Measurements from ENCODE around the gene EIF3A.

The EIF3A gene

GRCh38 chr10:119051775-119052174, 28.8 kb downstream of the EIF3A start:
- H3K9me3 ChIP-seq: no peaks in the 10 kb centered on the region
- no peak overlapping the region for H3K4me3 ChIP-seq
- no peak overlapping the region for H3K27ac ChIP-seq
- H3K4me1 ChIP-seq: no peaks in the 10 kb centered on the region
- intact Hi-C loops (cut with DNase I; ENCODE audit: low total_unique reads): no loop called here
- no peaks in the 10 kb centered on the region for H3K27me3 ChIP-seq
- no peak for TF ChIP-seq CTCF (IDR thresholded peaks at IDR 0.05)
- H3K36me3 ChIP-seq: peaks cover 91 to 97% (median 95%) of the 10 kb centered on the region in 3 donors
- no peak for DNase-seq

GRCh38 chr10:119049777-119050176, 30.8 kb downstream of the EIF3A start:
- Histone ChIP-seq H3K36me3 (peaks cover 90 to 97% (median 93%) of the 10 kb centered on the region in 3 donors), H3K4me3 (no peak overlapping the region), H3K27me3 (no peaks in the 10 kb centered on the region), H3K4me1 (no peaks in the 10 kb centered on the region), H3K9me3 (no peaks in the 10 kb centered on the region), H3K27ac (no peak overlapping the region)
- DNase-seq: no peak
- no peak for TF ChIP-seq CTCF (IDR thresholded peaks at IDR 0.05)
- intact Hi-C loops (cut with DNase I; ENCODE audit: low total_unique reads): no loop called here

- intact Hi-C loops (cut with DNase I; ENCODE audit: low total_unique reads): no loop called here
- DNase-seq: no peak
- no peak overlapping the region for H3K4me3 ChIP-seq
- no peaks in the 10 kb centered on the region for H3K9me3 ChIP-seq
- peaks cover 91 to 97% (median 93%) of the 10 kb centered on the region in 3 donors for H3K36me3 ChIP-seq
- TF ChIP-seq CTCF (IDR thresholded peaks at IDR 0.05): no peak
- H3K4me1 ChIP-seq: no peaks in the 10 kb centered on the region
- no peaks in the 10 kb centered on the region for H3K27me3 ChIP-seq
- H3K27ac ChIP-seq: no peak overlapping the region
Observed at GRCh38 chr10:119049361-119049760, 31.3 kb downstream of the EIF3A start.

- TF ChIP-seq CTCF (IDR thresholded peaks at IDR 0.05): no peak
- H3K9me3 ChIP-seq: no peaks in the 10 kb centered on the region
- H3K27me3 ChIP-seq: no peaks in the 10 kb centered on the region
- peaks cover 93 to 99% (median 94%) of the 10 kb centered on the region in 3 donors for H3K36me3 ChIP-seq
- H3K4me1 ChIP-seq: no peaks in the 10 kb centered on the region
- H3K27ac ChIP-seq: no peak overlapping the region
- H3K4me3 ChIP-seq: no peak overlapping the region
- intact Hi-C loops (cut with DNase I; ENCODE audit: low total_unique reads): no loop called here
- no peak for DNase-seq
Observed at GRCh38 chr10:119045561-119045960, 35.1 kb downstream of the EIF3A start.

GRCh38 chr10:119042169-119042568, 38.4 kb downstream of the EIF3A start:
- no peaks in the 10 kb centered on the region for H3K27me3 ChIP-seq
- H3K27ac ChIP-seq: no peak overlapping the region
- no peak overlapping the region for H3K4me3 ChIP-seq
- no peaks in the 10 kb centered on the region for H3K4me1 ChIP-seq
- no peak for TF ChIP-seq CTCF (IDR thresholded peaks at IDR 0.05)
- H3K9me3 ChIP-seq: no peaks in the 10 kb centered on the region
- intact Hi-C loops (cut with DNase I; ENCODE audit: low total_unique reads): no loop called here
- H3K36me3 ChIP-seq: peaks cover 95 to 100% (median 95%) of the 10 kb centered on the region in 3 donors
- no peak for DNase-seq

GRCh38 chr10:119041326-119041725, 39.3 kb downstream of the EIF3A start:
- no peaks in the 10 kb centered on the region for H3K9me3 ChIP-seq

More at GRCh38 chr10:119041326-119041725, 39.3 kb downstream of the EIF3A start:
- TF ChIP-seq CTCF (IDR thresholded peaks at IDR 0.05): no peak
- peaks cover 95 to 100% (median 95%) of the 10 kb centered on the region in 3 donors for H3K36me3 ChIP-seq
- no peak overlapping the region for H3K27ac ChIP-seq
- intact Hi-C loops (cut with DNase I; ENCODE audit: low total_unique reads): no loop called here
- H3K4me1 ChIP-seq: no peaks in the 10 kb centered on the region
- H3K4me3 ChIP-seq: no peak overlapping the region
- DNase-seq: no peak
- H3K27me3 ChIP-seq: no peaks in the 10 kb centered on the region

Measured in tibial artery (tissue), 4 donors.